ENCODE measurements around the gene XXYLT1.
"Not testable (repeated sequence)": the region's sequence is repeated elsewhere in the genome, so short reads cannot be mapped to it uniquely, and the experiment has no call there.

The XXYLT1 gene

GRCh38 chr3:195094191-195094921, 176.6 kb downstream of the XXYLT1 start:
- no peak for DNase-seq

DNA sequence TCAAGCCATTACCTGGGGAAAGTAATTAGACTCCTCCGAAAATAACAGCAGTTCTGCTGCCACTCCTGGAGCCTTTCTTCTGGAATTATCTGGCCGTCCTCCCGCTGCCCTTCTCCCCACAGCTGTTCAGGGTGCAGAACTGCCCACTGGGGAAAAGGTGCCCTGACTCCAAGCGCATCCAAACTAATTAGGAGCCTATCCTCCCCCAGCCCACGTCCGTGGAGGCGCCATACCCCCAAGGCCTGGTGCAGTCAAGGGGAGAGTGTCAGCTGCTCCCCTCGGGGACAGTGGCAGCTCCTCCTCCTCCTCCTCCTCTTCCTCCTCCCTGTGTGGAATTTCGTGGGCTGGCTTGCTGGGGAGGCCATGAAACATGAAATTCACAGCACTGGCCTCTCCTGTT, 177.2 kb downstream of the XXYLT1 start:
- no peak for DNase-seq

DNA sequence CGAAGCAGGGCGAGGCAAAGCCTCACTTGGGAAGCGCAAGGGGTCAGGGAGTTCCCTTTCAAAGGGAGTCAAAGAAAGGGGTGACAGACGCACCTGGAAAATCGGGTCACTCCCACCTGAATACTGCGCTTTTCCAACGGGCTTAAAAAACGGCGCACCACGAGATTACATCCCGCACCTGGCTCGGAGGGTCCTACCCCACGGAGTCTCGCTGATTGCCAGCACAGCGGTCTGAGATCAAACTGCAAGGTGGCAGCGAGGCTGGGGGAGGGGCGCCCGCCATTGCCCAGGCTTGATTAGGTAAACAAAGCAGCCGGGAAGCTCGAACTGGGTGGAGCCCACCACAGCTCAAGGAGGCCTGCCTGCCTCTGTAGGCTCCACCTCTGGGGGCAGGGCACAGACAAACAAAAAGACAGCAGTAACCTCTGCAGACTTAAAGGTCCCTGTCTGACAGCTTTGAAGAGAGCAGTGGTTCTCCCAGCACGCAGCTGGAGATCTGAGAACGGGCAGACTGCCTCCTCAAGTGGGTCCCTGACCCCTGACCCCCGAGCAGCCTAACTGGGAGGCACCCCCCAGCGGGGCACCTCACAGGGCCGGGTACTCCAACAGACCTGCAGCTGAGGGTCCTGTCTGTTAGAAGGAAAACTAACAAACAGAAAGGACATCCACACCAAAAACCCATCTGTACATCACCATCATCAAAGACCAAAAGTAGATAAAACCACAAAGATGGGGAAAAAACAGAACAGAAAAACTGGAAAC, 182.9 kb downstream of the XXYLT1 start:
- not testable (repeated sequence) for DNase-seq

- DNase-seq = no peak
These were observed 183.6 kb downstream of the XXYLT1 start for GRCh38 chr3:195087328-195087727.

DNA sequence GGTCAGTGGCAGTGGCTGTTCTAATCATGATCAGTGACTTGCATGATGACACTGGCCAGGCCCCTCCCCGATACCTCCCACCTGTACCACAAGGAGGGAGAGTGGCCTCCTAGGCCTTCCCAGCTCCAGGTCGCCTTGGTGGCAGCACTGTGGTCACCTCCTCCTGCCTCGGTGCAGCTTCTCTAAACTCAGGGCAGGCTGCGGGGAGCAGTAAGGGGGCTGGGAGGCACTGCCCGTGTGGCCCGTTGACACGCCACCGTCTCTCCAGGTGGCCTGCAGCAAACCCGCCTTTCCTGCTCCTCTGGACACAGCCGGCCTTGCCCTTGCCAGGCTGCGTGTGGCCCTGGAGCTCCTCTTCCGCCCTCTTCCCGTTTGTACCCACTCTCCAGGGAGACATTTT, 184.1 kb downstream of the XXYLT1 start:
- no peak for DNase-seq

- no peak for DNase-seq
These were observed 184.6 kb downstream of the XXYLT1 start for GRCh38 chr3:195086341-195086740.

- no peak for DNase-seq
These were observed 185.4 kb downstream of the XXYLT1 start for GRCh38 chr3:195085356-195086130.

DNA sequence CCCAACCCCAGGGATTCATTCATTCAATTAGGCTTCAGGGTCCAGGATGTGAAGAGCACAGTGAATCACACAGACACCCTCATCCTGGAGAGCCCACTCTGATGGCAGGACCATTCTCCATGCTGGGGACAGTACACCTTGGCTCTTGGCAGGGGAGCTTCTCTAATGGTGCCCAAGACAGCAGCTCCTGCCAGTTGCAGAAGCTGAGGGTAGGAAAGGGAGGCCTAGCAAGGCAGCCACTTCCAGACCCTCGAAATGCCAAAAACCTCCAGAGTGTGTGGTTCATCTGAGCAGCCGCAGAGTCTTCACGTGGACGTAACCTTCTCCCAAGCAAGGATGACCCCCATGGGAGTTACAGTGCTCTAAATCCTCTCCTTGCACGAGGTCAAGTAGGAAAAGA, 186.2 kb downstream of the XXYLT1 start:
- DNase-seq = no peak

DNA sequence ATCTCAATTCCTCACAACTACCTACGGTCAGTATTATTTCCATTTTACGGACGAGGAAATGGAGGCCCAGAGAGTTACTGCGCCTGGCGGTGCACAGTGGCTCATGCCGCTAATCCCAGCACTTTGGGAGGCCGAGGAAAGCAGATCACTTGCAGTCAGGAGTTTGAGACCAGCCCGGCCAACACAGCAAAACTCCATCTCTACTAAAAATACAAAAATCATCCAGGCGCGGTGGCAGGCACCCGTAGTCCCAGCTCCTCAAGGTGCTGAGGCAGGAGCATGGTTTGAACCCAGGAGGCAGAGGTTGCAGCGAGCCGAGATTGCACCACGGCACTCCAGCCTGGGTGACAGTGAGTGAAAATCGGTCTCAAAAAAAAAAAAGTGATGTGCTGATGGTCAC, 187.3 kb downstream of the XXYLT1 start:
- no peak for DNase-seq

DNA sequence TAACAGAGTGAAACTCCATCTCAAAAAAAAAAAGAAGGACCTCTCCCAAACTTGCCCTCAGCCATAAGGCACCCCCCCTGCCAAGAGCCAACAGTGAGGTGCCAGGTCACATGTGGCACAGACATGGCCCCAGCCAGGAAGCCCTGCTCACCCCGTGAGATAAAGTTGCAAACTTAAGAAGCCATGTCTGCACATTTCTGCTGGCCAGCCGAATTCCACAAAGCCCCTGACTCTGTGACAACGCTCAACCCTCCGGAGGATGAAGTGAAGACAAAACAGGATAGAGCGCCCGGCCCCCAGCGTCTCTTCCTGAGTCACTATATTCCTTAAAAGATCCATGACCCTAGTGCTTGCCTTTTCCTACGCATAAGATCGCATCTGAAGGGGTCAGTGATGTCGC, 188.1 kb downstream of the XXYLT1 start:
- no peak for DNase-seq

- no peak for DNase-seq
These were observed 189.6 kb downstream of the XXYLT1 start for GRCh38 chr3:195081242-195081963.

GRCh38 chr3:195080571-195081151, 190.3 kb downstream of the XXYLT1 start:
- no peak for DNase-seq

- DNase-seq = no peak
These were observed 190.8 kb downstream of the XXYLT1 start for GRCh38 chr3:195080125-195080524.

GRCh38 chr3:195079636-195080035, 191.3 kb downstream of the XXYLT1 start:
- no peak for DNase-seq

GRCh38 chr3:195078891-195079440, 192.0 kb downstream of the XXYLT1 start:
- DNase-seq = no peak

GRCh38 chr3:195077611-195078540, 193.1 kb downstream of the XXYLT1 start:
- DNase-seq = no peak

DNA sequence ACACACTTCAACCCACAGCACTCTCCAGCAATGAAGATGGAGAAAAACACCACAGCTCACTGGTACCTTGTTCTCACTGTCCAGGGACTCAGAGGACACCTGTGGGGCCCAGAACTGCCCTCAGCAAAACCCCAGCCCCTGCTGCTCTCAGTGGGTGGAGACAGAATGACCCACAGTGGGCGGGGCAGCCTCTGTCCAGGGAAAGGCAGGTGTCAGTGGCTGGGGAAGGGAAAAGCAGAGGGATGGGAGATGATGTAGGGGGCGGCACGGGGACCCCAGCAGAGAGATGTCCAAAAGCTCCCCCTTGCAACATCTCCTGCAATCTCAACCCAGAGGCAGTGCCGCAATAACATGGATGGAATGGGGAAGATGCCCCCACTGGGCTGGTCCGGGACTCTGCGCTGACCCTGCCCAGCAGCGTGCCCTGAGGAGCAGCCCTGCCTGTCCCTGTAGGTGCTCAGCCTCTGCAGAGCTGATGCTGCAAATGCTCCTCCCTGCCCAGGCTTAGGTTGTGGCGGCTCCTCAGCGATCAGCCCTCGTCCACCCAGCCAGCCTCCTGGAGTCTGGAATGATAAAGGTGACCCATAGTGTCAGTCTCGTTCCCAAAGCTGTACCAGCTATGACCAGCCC, 193.9 kb downstream of the XXYLT1 start:
- no peak for DNase-seq

DNA sequence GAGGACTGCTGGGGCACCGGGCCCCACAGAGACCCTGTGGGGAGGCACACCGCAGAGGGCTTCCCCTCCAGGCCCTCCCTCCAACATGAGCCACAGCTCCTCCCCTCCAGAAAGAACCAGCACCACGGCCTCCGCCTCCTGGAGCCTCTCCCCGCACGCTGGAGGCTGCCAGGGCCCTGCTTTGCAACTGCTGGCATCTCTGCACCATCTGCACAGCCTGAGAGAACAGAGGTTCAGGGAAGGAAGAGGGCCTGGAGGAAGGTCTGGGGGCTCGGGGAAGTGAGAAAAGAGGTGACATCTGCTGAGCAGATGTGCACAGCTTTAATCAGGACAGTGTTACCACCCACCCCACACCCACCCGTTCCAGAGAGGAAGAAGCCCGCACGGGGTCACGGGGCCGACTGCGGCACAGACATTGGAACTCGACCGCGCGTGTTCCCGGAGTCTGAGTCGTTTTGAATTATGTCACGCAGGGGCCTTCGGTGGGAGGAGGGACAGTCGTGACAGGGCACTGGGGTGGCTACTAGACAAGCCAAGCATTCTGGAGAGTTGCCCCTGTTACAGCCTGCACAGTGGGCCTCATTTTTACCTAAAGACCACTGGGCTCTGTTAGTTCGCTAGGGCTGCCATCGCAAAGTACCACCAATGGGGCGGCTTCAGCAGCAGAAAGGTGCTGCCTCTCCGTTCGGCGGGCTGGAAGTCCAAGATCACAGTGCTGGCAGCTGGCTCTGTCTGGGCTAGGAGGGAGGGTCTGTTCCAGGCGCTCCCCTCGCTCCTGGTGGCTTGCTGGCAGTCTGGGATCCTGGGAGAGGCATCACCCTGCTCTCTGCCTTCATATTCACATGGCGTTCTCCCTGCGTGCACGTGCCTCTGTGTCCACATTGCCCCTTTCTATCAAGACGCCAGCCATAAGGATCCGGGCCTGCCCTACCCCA, 194.8 kb downstream of the XXYLT1 start:
- DNase-seq = no peak

DNA sequence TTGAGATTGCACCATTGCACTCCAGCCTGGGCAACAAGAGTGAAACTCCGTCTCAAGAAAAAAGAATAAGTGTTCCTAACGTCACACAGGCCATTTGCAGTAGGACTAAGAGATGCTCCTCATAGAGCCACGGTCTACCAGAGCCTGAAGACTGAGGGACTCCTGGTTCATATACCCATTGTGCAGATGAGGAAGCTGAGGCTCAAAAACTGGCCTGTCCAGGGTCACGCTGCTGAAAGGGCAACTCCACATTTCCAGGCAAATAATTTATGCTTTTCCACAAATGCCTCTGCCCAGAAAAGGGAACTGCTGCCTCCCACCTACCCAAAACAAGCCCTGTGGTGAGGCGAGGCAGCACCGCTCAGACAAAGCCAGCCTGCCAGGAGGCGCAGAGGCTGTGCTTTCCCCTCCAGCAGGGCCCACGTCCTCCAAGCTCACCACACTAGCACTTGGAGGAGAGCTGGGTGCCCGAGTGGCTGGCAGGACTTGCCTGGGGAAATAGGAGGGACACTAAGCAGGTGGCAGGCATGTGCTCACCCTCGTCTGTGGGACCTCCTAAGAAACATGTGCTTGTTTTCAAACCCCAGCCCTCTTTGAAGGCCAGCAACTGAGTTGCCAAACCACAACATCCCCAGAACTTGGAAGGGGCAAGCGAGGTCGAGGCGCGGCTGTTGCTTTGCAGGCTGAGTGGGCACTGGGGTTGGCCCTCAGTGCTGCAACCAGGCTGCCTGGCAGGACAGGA, 195.6 kb downstream of the XXYLT1 start:
- DNase-seq = no peak
